ELR (cell line): ENCODE results near the gene RAB6C.
"Not testable (repeated sequence)": the region's sequence is repeated elsewhere in the genome, so short reads cannot be mapped to it uniquely, and the experiment has no call there.

ENCODE experiments used
- DNase-seq: peaks from one replicate; pipeline ENCODE4 v3.0.0-alpha.2; 2015; ENCODE audit warnings: low read depth

Gene RAB6C

GRCh38 chr2:129996657-129997237 lies 17.3 kb downstream of the RAB6C start:
- DNase-seq, result not testable (repeated sequence)

GRCh38 chr2:129998771-129999170 lies 19.3 kb downstream of the RAB6C start:
- not testable (repeated sequence) for DNase-seq

- DNase-seq, result not testable (repeated sequence)
Measured at GRCh38 chr2:130005862-130006261, 26.4 kb downstream of the RAB6C start.

DNA sequence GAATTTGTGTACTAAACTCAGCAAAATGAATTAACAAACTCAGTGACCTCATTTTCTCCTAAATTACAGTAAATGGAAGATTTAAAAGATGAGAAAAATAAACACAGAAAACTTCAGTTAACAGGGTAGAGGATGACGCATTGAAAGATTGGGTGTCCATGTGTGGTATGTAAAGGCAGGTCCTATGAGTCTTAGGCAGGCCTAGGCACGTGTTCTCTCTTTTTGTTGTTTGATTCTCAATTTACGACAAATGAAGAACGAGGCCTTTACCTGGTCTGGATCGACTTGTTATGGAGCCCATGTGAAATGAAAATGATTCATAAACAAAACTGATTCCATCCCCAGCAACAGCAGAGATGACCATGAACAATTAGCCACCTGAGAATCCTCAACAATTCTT lies 37.2 kb downstream of the RAB6C start:
- DNase-seq, result not testable (repeated sequence)

- no peak for DNase-seq
Measured at GRCh38 chr2:130019402-130019801, 39.9 kb downstream of the RAB6C start.

DNA sequence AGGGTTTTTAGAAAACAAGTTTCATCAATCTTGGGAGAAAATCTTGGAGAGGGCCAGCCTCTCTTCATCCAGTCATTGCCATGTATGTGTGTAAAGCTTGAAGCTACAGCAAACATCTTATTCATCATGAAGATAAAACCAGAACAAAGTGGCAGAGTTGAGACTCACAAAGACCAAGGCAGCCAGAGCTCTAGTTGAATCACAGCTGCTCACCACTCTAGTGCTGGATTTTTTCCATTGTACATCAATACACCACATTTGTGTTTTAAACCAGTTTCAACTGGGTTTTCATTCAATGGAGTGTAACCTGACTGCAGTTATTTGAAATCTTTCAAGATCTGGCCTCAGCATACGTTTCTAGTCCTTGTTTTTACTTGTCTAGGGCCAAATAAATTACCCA lies 40.6 kb downstream of the RAB6C start:
- not testable (repeated sequence) for DNase-seq

DNA sequence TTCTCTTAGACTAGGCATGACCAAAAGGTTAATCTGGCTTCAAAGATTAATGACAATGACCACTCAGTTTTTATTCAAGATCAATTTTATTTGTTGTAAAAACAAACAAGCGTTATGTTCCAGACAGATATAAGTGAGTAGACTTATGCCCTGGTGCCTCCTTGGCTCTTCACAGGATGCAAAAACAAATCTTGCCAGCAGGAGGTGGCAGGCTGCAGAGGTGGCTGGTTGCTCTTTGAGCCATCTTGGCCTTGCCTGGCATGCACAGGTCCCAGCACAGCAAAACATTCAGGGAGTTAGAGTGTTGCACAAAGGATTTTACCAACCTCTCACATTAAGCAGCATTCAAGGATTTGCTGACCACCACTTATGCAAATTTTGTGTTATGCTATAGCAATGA lies 46.5 kb downstream of the RAB6C start:
- not testable (repeated sequence) for DNase-seq
